HepG2 (cell line): ENCODE measurements around the gene UBL7. TPM values are rescaled to one million over a fixed set of nuclear protein-coding genes. Genes with fewer than 3 reads are reported as not detected.

Experiments
- ADNP ChIP-seq: sonication (generic); formaldehyde crosslinking; IDR thresholded peaks from 2 replicates; pipeline ENCODE4 v1.4.0; 2020; ENCODE audit warnings: missing genetic modification reagents
- BRCA1 ChIP-seq: sonication (generic); formaldehyde crosslinking; IDR thresholded peaks from 2 replicates; pipeline ENCODE4 v1.4.0; 2020; ENCODE audit warnings: missing genetic modification reagents
- FOSL1 ChIP-seq: sonication (generic); formaldehyde crosslinking; IDR thresholded peaks from 2 replicates; pipeline ENCODE4 v1.9.0; 2021; ENCODE audit warnings: missing genetic modification reagents, borderline replicate concordance
- NR2F1 ChIP-seq, 2 experiments: fragments of 450-650 bp in 1 of 2; formaldehyde crosslinking in 1 of 2; IDR thresholded peaks; 2 replicates each; pipeline versions ENCODE4 v1.5.0 to v1.6.1; 2016 to 2020; ENCODE audit warnings: mild to moderate bottlenecking in 1 of 2, missing compliant biosample characterization in 1 of 2, missing genetic modification reagents in 1 of 2, moderate library complexity in 1 of 2
- SYNCRIP ChIP-seq: fragments of 200-400 bp; formaldehyde crosslinking; IDR thresholded peaks from 2 replicates; pipeline ENCODE4 v1.6.1; 2018; ENCODE audit warnings: mild to moderate bottlenecking, low read depth, low read length; ENCODE audit not compliant: insufficient read depth
- ZNF616 ChIP-seq: sonication (generic); formaldehyde crosslinking; IDR thresholded peaks from 2 replicates; pipeline ENCODE4 v1.5.0; 2020; ENCODE audit warnings: low read depth, mild to moderate bottlenecking, missing genetic modification reagents
- ZSCAN9 ChIP-seq: IDR thresholded peaks from 2 replicates; pipeline ENCODE4 v1.6.1; 2016; ENCODE audit warnings: borderline replicate concordance
- polyA plus RNA-seq, 8 experiments: library from polyadenylated mRNA; depleted of rRNA in 3 of 8; stranded (reverse) in 7 of 8; unstranded in 1 of 8; fragments of >200 nt; fragmentation: Illumina TruSeq in 4 of 8; extraction: Trizol in 4 of 8; gene quantifications; 2 replicates each; pipeline versions ENCODE4 v1.2.1 to v1.2.3, GENCODE V29; 2011 to 2016; ENCODE audit warnings: low read depth in 4 of 8, missing spikeins in 1 of 8, mixed read lengths in 1 of 8; ENCODE audit not compliant: insufficient read depth in 1 of 8
- total RNA-seq, 5 experiments: library from RNA; depleted of rRNA; stranded (reverse); fragments of >200 nt; fragmentation: Illumina TruSeq; extraction: Trizol; gene quantifications; 2 replicates each; pipeline ENCODE4 v1.2.3, GENCODE V29; 2016; ENCODE audit warnings: low read depth in 1 of 5
- TF ChIP-seq, protein P1 (sequence below), 2 experiments: sonication (generic) in 1 of 2; formaldehyde crosslinking in 1 of 2; IDR thresholded peaks; 2 replicates each; pipeline versions ENCODE4 v1.5.1 to v1.6.1; 2011 to 2020; ENCODE audit warnings: borderline replicate concordance in 1 of 2, low read depth in 1 of 2, low read length in 1 of 2, mild to moderate bottlenecking in 1 of 2, missing genetic modification reagents in 1 of 2, moderate library complexity in 1 of 2
- TF ChIP-seq, protein P2 (sequence below): sonication (generic); formaldehyde crosslinking; IDR thresholded peaks from 2 replicates; pipeline ENCODE4 v1.4.0; 2020; ENCODE audit warnings: missing genetic modification reagents
- TF ChIP-seq, protein P3 (sequence below): sonication (generic); formaldehyde crosslinking; IDR thresholded peaks from 2 replicates; pipeline ENCODE4 v1.8.1; 2023; ENCODE audit warnings: mild to moderate bottlenecking, moderate library complexity, missing genetic modification reagents
- TF ChIP-seq, protein P4 (sequence below): IDR thresholded peaks from 2 replicates; pipeline ENCODE4 v1.6.1; 2012; ENCODE audit warnings: low read length, improper control_type of control experiment
- TF ChIP-seq, protein P5 (sequence below): sonication (generic); formaldehyde crosslinking; IDR thresholded peaks from 2 replicates; pipeline ENCODE4 v1.5.1; 2020; ENCODE audit warnings: mild to moderate bottlenecking, missing genetic modification reagents, borderline replicate concordance

Gene UBL7
- total and polyA plus RNA-seq, 2 of the 13 experiments (the other 11 are each of a cell fraction or from before 2014, with no cell fraction given), result 55.0 to 63.5 TPM

DNA sequence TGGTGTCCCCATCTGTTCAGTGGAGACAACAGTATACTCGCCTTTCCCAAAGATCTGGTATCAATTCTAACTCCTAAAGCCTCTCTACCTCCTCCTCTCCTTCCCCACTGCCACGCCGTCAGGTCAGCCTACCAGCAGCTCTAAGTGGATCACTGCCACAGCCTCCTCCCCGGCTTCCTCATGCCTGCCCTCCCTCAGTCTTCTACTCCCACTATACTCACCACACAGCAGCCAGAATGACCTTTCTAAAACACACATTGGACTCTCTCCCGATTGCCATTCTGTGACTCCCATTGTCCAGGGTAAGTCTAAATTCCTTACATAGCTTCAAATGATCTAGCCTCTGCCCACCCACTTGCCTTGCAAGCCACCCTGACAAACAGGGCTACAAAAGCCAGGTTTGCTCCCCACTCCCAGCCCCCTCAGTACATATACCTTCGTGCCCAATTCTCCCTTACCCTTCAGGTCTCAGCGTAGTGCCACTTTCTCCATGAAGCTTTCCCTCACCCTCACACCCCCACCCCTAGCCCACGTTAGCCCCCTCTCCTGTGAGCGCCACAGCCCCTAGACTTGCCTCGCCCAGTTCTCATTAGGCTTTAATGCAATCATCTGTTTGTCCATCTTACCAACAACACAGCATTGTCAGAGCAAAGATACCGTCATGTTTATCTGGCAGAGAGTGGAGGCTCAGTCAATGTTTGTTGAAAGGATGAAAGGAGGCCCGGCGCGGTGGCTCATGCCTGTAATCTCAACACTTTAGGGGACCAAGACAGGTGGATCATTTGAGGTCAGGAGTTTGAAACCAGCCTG, 17.7 kb downstream of the UBL7 start (continued):
- TF ChIP-seq, protein P1, sequence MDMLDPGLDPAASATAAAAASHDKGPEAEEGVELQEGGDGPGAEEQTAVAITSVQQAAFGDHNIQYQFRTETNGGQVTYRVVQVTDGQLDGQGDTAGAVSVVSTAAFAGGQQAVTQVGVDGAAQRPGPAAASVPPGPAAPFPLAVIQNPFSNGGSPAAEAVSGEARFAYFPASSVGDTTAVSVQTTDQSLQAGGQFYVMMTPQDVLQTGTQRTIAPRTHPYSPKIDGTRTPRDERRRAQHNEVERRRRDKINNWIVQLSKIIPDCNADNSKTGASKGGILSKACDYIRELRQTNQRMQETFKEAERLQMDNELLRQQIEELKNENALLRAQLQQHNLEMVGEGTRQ (IDR thresholded peaks at IDR 0.05; ENCODE audit: low read depth, low read length), result no peak
- TF ChIP-seq, protein P1 (CRISPR knock-in tag; IDR thresholded peaks at IDR 0.05; ENCODE audit: borderline replicate concordance), result no peak
- TF ChIP-seq ADNP (CRISPR knock-in tag), result peak; percentile 64; the same call in 1 of the 2 replicates
- no peak for TF ChIP-seq SYNCRIP
- TF ChIP-seq, protein P2, sequence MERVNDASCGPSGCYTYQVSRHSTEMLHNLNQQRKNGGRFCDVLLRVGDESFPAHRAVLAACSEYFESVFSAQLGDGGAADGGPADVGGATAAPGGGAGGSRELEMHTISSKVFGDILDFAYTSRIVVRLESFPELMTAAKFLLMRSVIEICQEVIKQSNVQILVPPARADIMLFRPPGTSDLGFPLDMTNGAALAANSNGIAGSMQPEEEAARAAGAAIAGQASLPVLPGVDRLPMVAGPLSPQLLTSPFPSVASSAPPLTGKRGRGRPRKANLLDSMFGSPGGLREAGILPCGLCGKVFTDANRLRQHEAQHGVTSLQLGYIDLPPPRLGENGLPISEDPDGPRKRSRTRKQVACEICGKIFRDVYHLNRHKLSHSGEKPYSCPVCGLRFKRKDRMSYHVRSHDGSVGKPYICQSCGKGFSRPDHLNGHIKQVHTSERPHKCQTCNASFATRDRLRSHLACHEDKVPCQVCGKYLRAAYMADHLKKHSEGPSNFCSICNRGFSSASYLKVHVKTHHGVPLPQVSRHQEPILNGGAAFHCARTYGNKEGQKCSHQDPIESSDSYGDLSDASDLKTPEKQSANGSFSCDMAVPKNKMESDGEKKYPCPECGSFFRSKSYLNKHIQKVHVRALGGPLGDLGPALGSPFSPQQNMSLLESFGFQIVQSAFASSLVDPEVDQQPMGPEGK (CRISPR knock-in tag), result peak; percentile 87
- no peak for TF ChIP-seq ZNF616 (CRISPR knock-in tag)
- peak in 1 of 2 experiments; percentile 78; a peak in 3 of 4 replicates for TF ChIP-seq NR2F1 (CRISPR knock-in tag; IDR thresholded peaks at IDR 0.05)
- 0 out of 2 replicates have a peak, but pooled peaks have one; percentile 73 for TF ChIP-seq ZSCAN9
- TF ChIP-seq FOSL1, result no peak
- TF ChIP-seq, protein P3, sequence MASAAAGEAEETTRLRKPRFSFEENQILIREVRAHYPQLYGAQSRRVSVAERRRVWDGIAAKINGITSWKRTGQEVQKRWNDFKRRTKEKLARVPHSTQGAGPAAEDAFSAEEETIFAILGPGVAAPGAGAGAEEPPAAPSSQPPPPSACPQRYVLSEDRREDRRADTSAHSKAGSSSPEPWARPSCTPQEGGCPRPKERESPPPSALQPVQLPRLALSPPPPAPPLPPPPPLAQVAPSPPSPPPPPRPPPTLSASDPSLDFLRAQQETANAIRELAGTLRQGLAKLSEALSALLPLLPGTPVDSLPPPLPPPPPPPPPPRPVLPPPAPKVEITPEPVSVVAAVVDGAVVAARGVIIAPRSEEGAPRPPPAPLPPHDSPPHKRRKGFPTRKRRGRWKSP (CRISPR knock-in tag), result no peak
- TF ChIP-seq BRCA1 (CRISPR knock-in tag), result no peak
- TF ChIP-seq, protein P4, sequence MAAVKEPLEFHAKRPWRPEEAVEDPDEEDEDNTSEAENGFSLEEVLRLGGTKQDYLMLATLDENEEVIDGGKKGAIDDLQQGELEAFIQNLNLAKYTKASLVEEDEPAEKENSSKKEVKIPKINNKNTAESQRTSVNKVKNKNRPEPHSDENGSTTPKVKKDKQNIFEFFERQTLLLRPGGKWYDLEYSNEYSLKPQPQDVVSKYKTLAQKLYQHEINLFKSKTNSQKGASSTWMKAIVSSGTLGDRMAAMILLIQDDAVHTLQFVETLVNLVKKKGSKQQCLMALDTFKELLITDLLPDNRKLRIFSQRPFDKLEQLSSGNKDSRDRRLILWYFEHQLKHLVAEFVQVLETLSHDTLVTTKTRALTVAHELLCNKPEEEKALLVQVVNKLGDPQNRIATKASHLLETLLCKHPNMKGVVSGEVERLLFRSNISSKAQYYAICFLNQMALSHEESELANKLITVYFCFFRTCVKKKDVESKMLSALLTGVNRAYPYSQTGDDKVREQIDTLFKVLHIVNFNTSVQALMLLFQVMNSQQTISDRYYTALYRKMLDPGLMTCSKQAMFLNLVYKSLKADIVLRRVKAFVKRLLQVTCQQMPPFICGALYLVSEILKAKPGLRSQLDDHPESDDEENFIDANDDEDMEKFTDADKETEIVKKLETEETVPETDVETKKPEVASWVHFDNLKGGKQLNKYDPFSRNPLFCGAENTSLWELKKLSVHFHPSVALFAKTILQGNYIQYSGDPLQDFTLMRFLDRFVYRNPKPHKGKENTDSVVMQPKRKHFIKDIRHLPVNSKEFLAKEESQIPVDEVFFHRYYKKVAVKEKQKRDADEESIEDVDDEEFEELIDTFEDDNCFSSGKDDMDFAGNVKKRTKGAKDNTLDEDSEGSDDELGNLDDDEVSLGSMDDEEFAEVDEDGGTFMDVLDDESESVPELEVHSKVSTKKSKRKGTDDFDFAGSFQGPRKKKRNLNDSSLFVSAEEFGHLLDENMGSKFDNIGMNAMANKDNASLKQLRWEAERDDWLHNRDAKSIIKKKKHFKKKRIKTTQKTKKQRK, result no peak
- TF ChIP-seq, protein P5, sequence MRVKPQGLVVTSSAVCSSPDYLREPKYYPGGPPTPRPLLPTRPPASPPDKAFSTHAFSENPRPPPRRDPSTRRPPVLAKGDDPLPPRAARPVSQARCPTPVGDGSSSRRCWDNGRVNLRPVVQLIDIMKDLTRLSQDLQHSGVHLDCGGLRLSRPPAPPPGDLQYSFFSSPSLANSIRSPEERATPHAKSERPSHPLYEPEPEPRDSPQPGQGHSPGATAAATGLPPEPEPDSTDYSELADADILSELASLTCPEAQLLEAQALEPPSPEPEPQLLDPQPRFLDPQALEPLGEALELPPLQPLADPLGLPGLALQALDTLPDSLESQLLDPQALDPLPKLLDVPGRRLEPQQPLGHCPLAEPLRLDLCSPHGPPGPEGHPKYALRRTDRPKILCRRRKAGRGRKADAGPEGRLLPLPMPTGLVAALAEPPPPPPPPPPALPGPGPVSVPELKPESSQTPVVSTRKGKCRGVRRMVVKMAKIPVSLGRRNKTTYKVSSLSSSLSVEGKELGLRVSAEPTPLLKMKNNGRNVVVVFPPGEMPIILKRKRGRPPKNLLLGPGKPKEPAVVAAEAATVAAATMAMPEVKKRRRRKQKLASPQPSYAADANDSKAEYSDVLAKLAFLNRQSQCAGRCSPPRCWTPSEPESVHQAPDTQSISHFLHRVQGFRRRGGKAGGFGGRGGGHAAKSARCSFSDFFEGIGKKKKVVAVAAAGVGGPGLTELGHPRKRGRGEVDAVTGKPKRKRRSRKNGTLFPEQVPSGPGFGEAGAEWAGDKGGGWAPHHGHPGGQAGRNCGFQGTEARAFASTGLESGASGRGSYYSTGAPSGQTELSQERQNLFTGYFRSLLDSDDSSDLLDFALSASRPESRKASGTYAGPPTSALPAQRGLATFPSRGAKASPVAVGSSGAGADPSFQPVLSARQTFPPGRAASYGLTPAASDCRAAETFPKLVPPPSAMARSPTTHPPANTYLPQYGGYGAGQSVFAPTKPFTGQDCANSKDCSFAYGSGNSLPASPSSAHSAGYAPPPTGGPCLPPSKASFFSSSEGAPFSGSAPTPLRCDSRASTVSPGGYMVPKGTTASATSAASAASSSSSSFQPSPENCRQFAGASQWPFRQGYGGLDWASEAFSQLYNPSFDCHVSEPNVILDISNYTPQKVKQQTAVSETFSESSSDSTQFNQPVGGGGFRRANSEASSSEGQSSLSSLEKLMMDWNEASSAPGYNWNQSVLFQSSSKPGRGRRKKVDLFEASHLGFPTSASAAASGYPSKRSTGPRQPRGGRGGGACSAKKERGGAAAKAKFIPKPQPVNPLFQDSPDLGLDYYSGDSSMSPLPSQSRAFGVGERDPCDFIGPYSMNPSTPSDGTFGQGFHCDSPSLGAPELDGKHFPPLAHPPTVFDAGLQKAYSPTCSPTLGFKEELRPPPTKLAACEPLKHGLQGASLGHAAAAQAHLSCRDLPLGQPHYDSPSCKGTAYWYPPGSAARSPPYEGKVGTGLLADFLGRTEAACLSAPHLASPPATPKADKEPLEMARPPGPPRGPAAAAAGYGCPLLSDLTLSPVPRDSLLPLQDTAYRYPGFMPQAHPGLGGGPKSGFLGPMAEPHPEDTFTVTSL (CRISPR knock-in tag), result peak; percentile 88
